HEK293 (cell line): ENCODE data around the gene ATP12A.

Experiments
- AEBP2 ChIP-seq: fragments of 450-650 bp; formaldehyde crosslinking; IDR thresholded peaks from 2 replicates; pipeline ENCODE4 v1.5.1; 2016; ENCODE audit warnings: missing biosample characterization, missing genetic modification characterization, borderline replicate concordance
- CTCF ChIP-seq: fragments of 450-650 bp; formaldehyde crosslinking; IDR thresholded peaks from 2 replicates; pipeline ENCODE4 v1.5.1; 2016; ENCODE audit warnings: missing biosample characterization, missing genetic modification characterization
- GLIS2 ChIP-seq: fragments of 450-650 bp; formaldehyde crosslinking; IDR thresholded peaks from 2 replicates; pipeline ENCODE4 v1.5.1; 2016; ENCODE audit warnings: missing biosample characterization, missing genetic modification characterization
- KLF10 ChIP-seq: fragments of 450-650 bp; IDR thresholded peaks from 2 replicates; pipeline ENCODE4 v1.5.1; 2018; ENCODE audit warnings: missing biosample characterization, mild to moderate bottlenecking, missing genetic modification characterization
- KLF8 ChIP-seq: fragments of 450-650 bp; formaldehyde crosslinking; IDR thresholded peaks from 2 replicates; pipeline ENCODE4 v1.5.1; 2016; ENCODE audit warnings: missing biosample characterization, missing genetic modification characterization
- KLF9 ChIP-seq: fragments of 450-650 bp; formaldehyde crosslinking; IDR thresholded peaks from 2 replicates; pipeline ENCODE4 v1.5.1; 2016; ENCODE audit warnings: missing biosample characterization, missing genetic modification characterization, low read depth
- MEIS1 ChIP-seq: sonication (generic); formaldehyde crosslinking; IDR thresholded peaks from 2 replicates; pipeline ENCODE4 v1.8.1; 2022; ENCODE audit warnings: missing genetic modification reagents, mild to moderate bottlenecking, borderline replicate concordance
- OVOL3 ChIP-seq: fragments of 450-650 bp; formaldehyde crosslinking; IDR thresholded peaks from 2 replicates; pipeline ENCODE4 v1.5.1; 2016; ENCODE audit warnings: missing biosample characterization, missing genetic modification characterization
- RBAK ChIP-seq: fragments of 450-650 bp; formaldehyde crosslinking; IDR thresholded peaks from 2 replicates; pipeline ENCODE4 v1.5.1; 2016; ENCODE audit warnings: missing biosample characterization, missing genetic modification characterization
- SCRT1 ChIP-seq: fragments of 450-650 bp; formaldehyde crosslinking; IDR thresholded peaks from 2 replicates; pipeline ENCODE4 v1.5.1; 2016; ENCODE audit warnings: missing biosample characterization, missing genetic modification characterization, borderline replicate concordance
- SCRT2 ChIP-seq: fragments of 450-650 bp; formaldehyde crosslinking; IDR thresholded peaks from 2 replicates; pipeline ENCODE4 v1.5.1; 2016; ENCODE audit warnings: missing biosample characterization, missing genetic modification characterization
- SP2 ChIP-seq: fragments of 450-650 bp; formaldehyde crosslinking; IDR thresholded peaks from 2 replicates; pipeline ENCODE4 v1.5.1; 2016; ENCODE audit warnings: missing biosample characterization, missing genetic modification characterization
- ZBTB10 ChIP-seq: fragments of 450-650 bp; formaldehyde crosslinking; IDR thresholded peaks from 2 replicates; pipeline ENCODE4 v1.5.1; 2016; ENCODE audit warnings: missing biosample characterization, missing genetic modification characterization
- ZBTB20 ChIP-seq: fragments of 450-650 bp; formaldehyde crosslinking; IDR thresholded peaks from 2 replicates; pipeline ENCODE4 v1.5.1; 2016; ENCODE audit warnings: missing biosample characterization, missing genetic modification characterization
- ZBTB21 ChIP-seq: fragments of 450-650 bp; formaldehyde crosslinking; IDR thresholded peaks from 2 replicates; pipeline ENCODE4 v1.5.1; 2017; ENCODE audit warnings: missing biosample characterization, missing genetic modification characterization
- ZBTB26 ChIP-seq: fragments of 450-650 bp; formaldehyde crosslinking; optimal IDR thresholded peaks from 2 replicates; pipeline ENCODE3; 2016; ENCODE audit warnings: missing biosample characterization, mild to moderate bottlenecking, missing genetic modification characterization
- ZBTB44 ChIP-seq: fragments of 450-650 bp; IDR thresholded peaks from 2 replicates; pipeline ENCODE4 v1.5.1; 2018; ENCODE audit warnings: missing biosample characterization, mild to moderate bottlenecking, missing genetic modification characterization
- ZBTB48 ChIP-seq: fragments of 450-650 bp; formaldehyde crosslinking; IDR thresholded peaks from 2 replicates; pipeline ENCODE4 v1.5.1; 2016; ENCODE audit warnings: missing biosample characterization, missing genetic modification characterization
- ZFP69B ChIP-seq: fragments of 450-650 bp; formaldehyde crosslinking; IDR thresholded peaks from 2 replicates; pipeline ENCODE4 v1.5.1; 2016; ENCODE audit warnings: missing biosample characterization, missing genetic modification characterization
- ZIC2 ChIP-seq: fragments of 450-650 bp; formaldehyde crosslinking; IDR thresholded peaks from 2 replicates; pipeline ENCODE4 v1.5.1; 2016; ENCODE audit warnings: missing biosample characterization, missing genetic modification characterization
- ZNF112 ChIP-seq: fragments of 450-650 bp; formaldehyde crosslinking; IDR thresholded peaks from 2 replicates; pipeline ENCODE4 v1.5.0; 2017; ENCODE audit warnings: missing biosample characterization, missing genetic modification characterization
- ZNF121 ChIP-seq: fragments of 450-650 bp; formaldehyde crosslinking; IDR thresholded peaks from 2 replicates; pipeline ENCODE4 v1.5.1; 2016; ENCODE audit warnings: missing biosample characterization, missing genetic modification characterization
- ZNF133 ChIP-seq: fragments of 450-650 bp; formaldehyde crosslinking; IDR thresholded peaks from 2 replicates; pipeline ENCODE4 v1.5.1; 2016; ENCODE audit warnings: missing biosample characterization, missing genetic modification characterization
- ZNF202 ChIP-seq: fragments of 450-650 bp; formaldehyde crosslinking; IDR thresholded peaks from 2 replicates; pipeline ENCODE4 v1.5.1; 2016; ENCODE audit warnings: missing biosample characterization, missing genetic modification characterization, borderline replicate concordance
- ZNF24 ChIP-seq: fragments of 450-650 bp; formaldehyde crosslinking; IDR thresholded peaks from 2 replicates; pipeline ENCODE4 v1.5.1; 2016; ENCODE audit warnings: missing biosample characterization, missing genetic modification characterization
- ZNF335 ChIP-seq: fragments of 450-650 bp; formaldehyde crosslinking; conservative IDR thresholded peaks from 2 replicates; pipeline ENCODE4 v1.5.1; 2016; ENCODE audit warnings: missing biosample characterization, missing genetic modification characterization
- ZNF394 ChIP-seq: fragments of 450-650 bp; formaldehyde crosslinking; IDR thresholded peaks from 2 replicates; pipeline ENCODE4 v1.5.1; 2016; ENCODE audit warnings: missing biosample characterization, missing genetic modification characterization, mild to moderate bottlenecking, moderate library complexity, borderline replicate concordance
- ZNF404 ChIP-seq: fragments of 450-650 bp; formaldehyde crosslinking; IDR thresholded peaks from 2 replicates; pipeline ENCODE4 v1.5.1; 2017; ENCODE audit warnings: missing biosample characterization, missing genetic modification characterization
- ZNF416 ChIP-seq: fragments of 450-650 bp; formaldehyde crosslinking; IDR thresholded peaks from 2 replicates; pipeline ENCODE4 v1.5.1; 2016; ENCODE audit warnings: missing biosample characterization, missing genetic modification characterization
- ZNF426 ChIP-seq: fragments of 450-650 bp; formaldehyde crosslinking; IDR thresholded peaks from 2 replicates; pipeline ENCODE4 v1.5.1; 2017; ENCODE audit warnings: missing biosample characterization, missing genetic modification characterization, mild to moderate bottlenecking, inconsistent platforms, moderate library complexity
- ZNF596 ChIP-seq: fragments of 450-650 bp; IDR thresholded peaks from 2 replicates; pipeline ENCODE4 v1.5.0; 2018; ENCODE audit warnings: missing biosample characterization, mild to moderate bottlenecking, missing genetic modification characterization, moderate library complexity
- ZNF747 ChIP-seq: fragments of 450-650 bp; formaldehyde crosslinking; IDR thresholded peaks from 2 replicates; pipeline ENCODE4 v1.5.1; 2016; ENCODE audit warnings: missing biosample characterization, missing genetic modification characterization
- ZNF76 ChIP-seq: fragments of 450-650 bp; formaldehyde crosslinking; IDR thresholded peaks from 2 replicates; pipeline ENCODE4; 2016; ENCODE audit warnings: low read depth, missing biosample characterization, missing genetic modification characterization, borderline replicate concordance

The ATP12A gene

GRCh38 chr13:24680258-24680920 lies at the start of gene ATP12A (continued):
- TF ChIP-seq AEBP2 (tag by site-specific recombination), result no peak
- no peak for TF ChIP-seq ZBTB20 (tag by site-specific recombination)
- no peak for TF ChIP-seq ZBTB48
- TF ChIP-seq ZNF394 (tag by site-specific recombination), result no peak
- peak; percentile 58 for TF ChIP-seq ZBTB26
- no peak for TF ChIP-seq ZFP69B (tag by site-specific recombination)
- TF ChIP-seq ZBTB44 (tag by site-specific recombination), result no peak
- TF ChIP-seq KLF10 (tag by site-specific recombination), result no peak
- TF ChIP-seq ZBTB10 (tag by site-specific recombination), result no peak
- peak; percentile 70; the same call in 1 of the 2 replicates for TF ChIP-seq ZNF76 (tag by site-specific recombination)
- no peak for TF ChIP-seq ZNF133
- 0 out of 2 replicates have a peak, but pooled peaks have one; percentile 17 for TF ChIP-seq ZNF335 (tag by site-specific recombination)
- TF ChIP-seq GLIS2 (tag by site-specific recombination), result peak; percentile 53; the same call in 1 of the 2 replicates
- TF ChIP-seq KLF9 (tag by site-specific recombination), result peak; percentile 72
- TF ChIP-seq ZIC2 (tag by site-specific recombination), result no peak
- TF ChIP-seq MEIS1, result no peak
- TF ChIP-seq ZNF416 (tag by site-specific recombination), result no peak
- TF ChIP-seq ZNF121, result no peak
- TF ChIP-seq SP2, result peak; percentile 47; the same call in 1 of the 2 replicates
- no peak for TF ChIP-seq ZNF426 (tag by site-specific recombination)
- no peak for TF ChIP-seq ZNF24
- no peak for TF ChIP-seq SCRT2 (tag by site-specific recombination)
- TF ChIP-seq OVOL3 (tag by site-specific recombination), result no peak
- no peak for TF ChIP-seq ZBTB21
- no peak for TF ChIP-seq ZNF202 (tag by site-specific recombination)
- TF ChIP-seq CTCF (tag by site-specific recombination), result peak; percentile 59; the same call in 1 of the 2 replicates
- TF ChIP-seq ZNF747 (tag by site-specific recombination), result no peak
- TF ChIP-seq ZNF112 (tag by site-specific recombination), result no peak
- no peak for TF ChIP-seq ZNF404 (tag by site-specific recombination)
- TF ChIP-seq ZNF596 (tag by site-specific recombination), result no peak
- no peak for TF ChIP-seq RBAK (tag by site-specific recombination)
- TF ChIP-seq KLF8 (tag by site-specific recombination), result peak; percentile 41; the same call in 1 of the 2 replicates
- TF ChIP-seq SCRT1 (tag by site-specific recombination), result no peak
